ENCODE data around the gene TVP23C.

TVP23C gene

DNA sequence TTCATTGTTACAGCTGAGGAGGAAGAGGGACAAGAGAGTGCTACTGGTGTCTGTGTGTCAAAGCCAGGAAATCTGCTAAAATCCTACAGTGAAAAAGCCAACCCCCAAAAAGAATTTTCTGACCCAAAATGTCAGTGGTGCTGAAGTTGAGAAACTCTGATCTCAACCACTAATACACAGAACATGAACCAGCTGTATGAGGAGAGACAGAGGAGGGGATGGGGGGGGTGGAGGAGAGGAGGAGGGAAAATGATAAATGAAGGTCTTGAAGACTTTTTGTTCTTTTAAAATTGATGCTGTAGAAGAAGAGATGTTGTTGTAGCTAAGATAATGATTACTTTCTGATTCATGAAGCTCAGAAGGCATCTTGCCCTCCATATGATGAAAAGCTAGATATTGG lies 68.5 kb downstream of the TVP23C start:
- no peak for DNase-seq

- DNase-seq = no peak
Measured at GRCh38 chr17:15493693-15494035, 69.6 kb downstream of the TVP23C start.

- DNase-seq = no peak
Measured at GRCh38 chr17:15492791-15493692, 70.2 kb downstream of the TVP23C start.

- DNase-seq = no peak
Measured at GRCh38 chr17:15492186-15492585, 71.1 kb downstream of the TVP23C start.

- DNase-seq = no peak
Measured at GRCh38 chr17:15490634-15491261, 72.5 kb downstream of the TVP23C start.

GRCh38 chr17:15488557-15488956 lies 74.7 kb downstream of the TVP23C start:
- DNase-seq = no peak

- DNase-seq = no peak
Measured at GRCh38 chr17:15485045-15485444, 78.2 kb downstream of the TVP23C start.

DNA sequence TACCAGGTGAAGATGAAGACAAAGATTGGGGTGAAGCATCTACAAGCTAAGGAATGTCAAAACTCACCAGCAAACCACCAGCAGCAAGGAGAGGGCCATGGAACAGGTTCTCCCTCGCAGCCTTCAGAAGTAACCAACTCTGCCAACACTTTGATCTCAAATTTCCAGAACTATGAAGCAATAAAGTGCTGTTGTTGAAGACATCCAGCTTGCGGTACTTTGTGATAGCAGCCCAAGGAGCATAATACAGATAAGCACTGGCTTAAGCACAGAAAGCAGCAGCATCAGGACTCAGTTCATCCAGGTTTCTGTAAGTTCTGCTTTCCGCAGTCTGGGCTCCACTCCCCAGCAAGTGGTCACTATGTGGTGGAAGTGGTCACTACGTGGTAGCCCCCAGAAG lies 79.9 kb downstream of the TVP23C start:
- no peak for DNase-seq

- DNase-seq = no peak
Measured at GRCh38 chr17:15482476-15482875, 80.8 kb downstream of the TVP23C start.

- no peak for DNase-seq
Measured at GRCh38 chr17:15481481-15481880, 81.8 kb downstream of the TVP23C start.

DNA sequence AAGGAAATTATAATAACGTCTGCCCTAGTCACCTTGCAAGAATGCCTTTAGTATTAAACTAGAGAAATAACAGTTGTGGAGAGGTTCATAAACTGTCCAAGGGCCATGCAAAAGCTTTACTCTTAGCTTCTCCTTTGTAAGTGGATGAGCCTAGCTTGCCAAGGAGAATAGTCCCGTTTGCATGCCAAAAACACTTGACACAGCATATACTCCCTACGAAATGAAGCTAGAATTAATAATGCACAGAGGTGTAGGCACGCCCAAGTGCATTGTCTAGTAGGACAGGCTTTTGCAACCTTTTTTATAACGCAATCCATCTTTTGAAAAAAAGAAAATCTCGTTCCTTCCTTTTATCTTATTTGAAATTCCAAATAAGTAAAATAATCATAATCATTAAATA lies 83.1 kb downstream of the TVP23C start:
- no peak for DNase-seq

GRCh38 chr17:15479703-15480102 lies 83.6 kb downstream of the TVP23C start:
- no peak for DNase-seq

DNA sequence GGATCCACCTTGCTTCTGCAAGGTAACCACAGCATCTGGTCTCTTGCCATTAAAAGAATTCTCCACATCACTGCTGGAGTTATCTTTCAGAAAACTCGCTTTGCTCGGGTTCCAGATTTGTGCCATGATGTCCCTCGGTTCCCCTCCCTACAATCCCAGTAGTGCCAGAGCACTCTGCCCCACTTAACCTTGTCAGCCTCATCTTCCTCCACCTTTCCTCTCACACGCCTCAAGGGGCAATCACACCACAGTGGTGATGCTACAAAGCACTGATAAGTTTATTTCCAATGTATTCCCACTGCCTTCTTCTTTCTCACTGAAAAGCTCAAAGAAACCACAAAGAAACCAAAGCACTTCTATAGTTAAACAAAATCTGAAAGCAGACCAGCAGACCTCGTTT lies 84.4 kb downstream of the TVP23C start:
- DNase-seq = no peak

GRCh38 chr17:15475631-15476354 lies 87.5 kb downstream of the TVP23C start:
- DNase-seq = no peak

DNA sequence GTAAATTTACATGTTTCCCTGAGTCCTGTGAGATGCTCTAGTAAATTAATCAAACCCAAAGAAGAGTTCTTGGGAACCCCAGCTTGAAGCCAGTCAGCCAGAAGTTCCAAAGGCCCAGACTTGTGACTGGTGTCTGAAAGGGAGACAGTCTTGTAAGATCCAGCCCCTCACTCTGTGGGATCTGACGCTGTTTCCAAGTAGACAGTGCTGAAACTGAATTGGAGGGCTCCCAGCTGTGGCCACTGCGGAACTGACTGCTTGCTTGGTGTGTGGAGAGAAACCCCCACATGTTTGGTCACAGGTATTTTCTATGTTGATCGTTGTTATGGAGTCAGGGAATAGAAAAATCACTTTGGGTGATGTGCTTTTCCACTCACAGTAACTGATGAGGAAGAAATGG lies 90.4 kb downstream of the TVP23C start:
- no peak for DNase-seq

DNA sequence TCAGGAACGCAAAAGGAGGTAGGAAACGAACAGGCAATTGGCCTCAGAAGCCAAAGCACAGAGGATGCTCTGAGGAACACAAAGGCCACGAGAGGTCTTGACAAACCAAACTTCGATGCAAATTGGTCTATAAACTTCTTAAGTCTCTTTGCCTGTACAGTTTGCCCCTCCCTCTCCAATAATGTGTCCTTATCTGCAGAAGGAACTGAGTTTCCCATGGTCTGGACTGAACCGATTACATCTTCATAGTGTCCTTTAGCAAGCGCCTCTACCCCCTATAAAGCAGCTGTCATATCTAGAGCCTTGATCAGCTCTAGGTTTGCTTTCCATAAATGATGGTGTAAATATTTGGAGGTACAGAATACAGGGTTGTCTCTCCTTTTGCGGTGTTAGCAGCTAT lies 92.7 kb downstream of the TVP23C start:
- no peak for DNase-seq

- no peak for DNase-seq
Measured at GRCh38 chr17:15469260-15469659, 94.0 kb downstream of the TVP23C start.

- no peak for DNase-seq
Measured at GRCh38 chr17:15468126-15468525, 95.2 kb downstream of the TVP23C start.

DNA sequence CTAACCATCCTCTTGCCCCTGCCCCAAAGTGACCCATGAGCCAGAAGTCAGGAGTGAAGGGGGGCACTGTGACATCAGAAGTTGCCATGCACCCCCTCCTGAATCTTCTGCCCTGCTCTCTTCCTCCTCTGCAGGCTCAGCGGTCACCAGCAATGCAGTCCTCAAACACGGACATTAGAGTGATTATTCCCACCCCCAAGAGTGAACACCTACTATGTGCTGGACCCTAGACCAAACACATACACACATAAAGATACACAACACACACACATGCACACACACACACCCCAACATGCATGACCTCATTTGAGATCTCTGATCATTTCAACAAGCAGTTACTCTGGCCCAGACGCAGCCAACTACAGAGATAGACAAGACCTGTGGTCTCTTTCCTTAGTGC lies 95.7 kb downstream of the TVP23C start, which contains the start of gene CDRT4:
CDRT4 (minus strand) TSS at position 30 of the 400 bp plus-strand sequence. CDS start 27,383 bp downstream, outside the sequence.
- no peak for DNase-seq

GRCh38 chr17:15466131-15466530 lies 97.2 kb downstream of the TVP23C start:
- no peak for DNase-seq

- DNase-seq = no peak
Measured at GRCh38 chr17:15465045-15465701, 98.1 kb downstream of the TVP23C start.

- no peak for DNase-seq
Measured at GRCh38 chr17:15464231-15464985, 98.9 kb downstream of the TVP23C start.
